ENCODE measurements around the gene ABHD18.

DNA sequence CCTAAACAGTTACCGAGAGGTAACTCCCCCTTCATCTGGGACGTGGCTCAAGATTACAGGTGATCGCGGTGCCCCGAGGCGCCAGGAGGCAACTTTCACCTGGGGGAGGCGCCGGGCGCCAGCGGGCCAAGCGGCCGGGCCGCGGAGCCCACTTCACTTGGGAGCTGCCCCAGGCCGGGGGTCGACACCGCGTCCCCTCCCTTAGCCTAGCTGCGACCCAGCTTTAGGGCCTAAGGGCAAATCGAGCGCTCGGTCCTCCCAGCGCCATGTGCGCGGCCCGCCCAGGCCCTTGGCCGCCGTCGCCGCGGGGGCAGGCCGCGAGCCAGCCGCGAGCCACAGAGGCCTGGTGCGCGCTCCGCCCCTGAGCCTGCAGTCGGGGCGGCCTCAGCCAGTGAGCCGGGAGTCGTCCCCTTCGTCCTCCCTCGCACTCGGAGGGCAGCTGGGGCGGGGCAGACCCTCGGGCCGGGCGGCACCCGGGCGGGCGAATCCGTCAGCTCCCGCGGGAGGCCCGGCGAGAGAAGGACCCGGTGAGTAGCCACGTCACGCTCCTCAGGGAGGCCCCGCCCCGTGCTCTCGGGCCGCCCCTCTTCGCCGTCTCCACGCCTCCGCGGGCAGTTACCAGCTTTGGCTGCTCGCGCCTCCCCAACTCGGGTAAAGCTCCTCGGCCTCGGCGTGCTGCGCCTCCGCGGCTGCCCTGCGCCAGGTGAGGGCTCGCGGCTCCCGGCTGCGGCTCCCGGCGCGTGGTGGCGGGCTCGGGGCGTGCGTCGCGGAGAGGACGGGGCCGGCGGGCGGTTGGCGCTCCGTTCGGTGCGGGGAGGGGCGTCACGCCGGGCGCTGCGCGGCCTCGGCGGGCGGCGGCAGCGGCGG is 95.7 kb downstream of the ABHD18 start, which contains the start of gene LARP1B:
- peak; percentile 76 for TF ChIP-seq POLR2AphosphoS5 (IDR thresholded peaks at IDR 0.05)
- no peak for TF ChIP-seq EP300 (IDR thresholded peaks at IDR 0.05)

All from gastroesophageal sphincter (tissue), 2 donors.